Esophagus squamous epithelium (tissue), 4 donors: ENCODE measurements around the gene CACNG4.

Experiments
- CTCF ChIP-seq, 6 experiments: fragments of 450-650 bp in 4 of 6; fragments of 200-600 bp in 2 of 6; sonication (generic) in 2 of 6; IDR thresholded peaks; one replicate each; pipeline ENCODE4 v1.5.1; 2016 to 2019; ENCODE audit warnings: antibody characterized with exemption in 6 of 6, mild to moderate bottlenecking in 4 of 6, moderate library complexity in 4 of 6
- POLR2A ChIP-seq, 4 donors: fragments of 450-650 bp; IDR thresholded peaks; one replicate each; pipeline ENCODE4 v1.6.1; 2017; ENCODE audit warnings: antibody characterized with exemption in 4 of 4, mild to moderate bottlenecking in 4 of 4, moderate library complexity in 3 of 4

- TF ChIP-seq CTCF (IDR thresholded peaks at IDR 0.05) (no peak), POLR2A (IDR thresholded peaks at IDR 0.05) (no peak)
Observed at GRCh38 chr17:67079491-67079890, 115.0 kb downstream of the CACNG4 start.
